COLO668 (cell line): ENCODE measurements around the gene SNAP25.

Source experiments
- DNase-seq: peaks from one replicate; lab custom pipeline; 2025; ENCODE audit not compliant: unreplicated experiment; lab: John Stamatoyannopoulos, UW

The SNAP25 gene

DNA sequence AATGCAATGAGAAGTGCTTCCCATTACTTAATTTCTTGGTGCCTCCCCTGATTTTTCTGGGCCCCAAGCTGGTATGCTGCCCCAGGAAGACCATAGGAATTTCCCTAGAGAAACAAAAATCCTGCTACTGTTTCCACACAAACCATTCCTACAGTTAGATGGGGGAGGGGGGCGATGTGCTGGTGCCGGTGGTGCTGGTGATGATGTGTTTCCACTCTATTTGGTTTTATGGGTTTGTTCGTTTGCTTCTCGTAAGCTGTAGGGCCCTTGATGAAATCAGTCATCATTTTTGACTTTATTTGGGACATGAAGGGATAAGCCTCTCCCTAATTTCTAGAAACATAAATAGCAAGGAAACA is 110.2 kb downstream of the SNAP25 start:
- no peak for DNase-seq

DNA sequence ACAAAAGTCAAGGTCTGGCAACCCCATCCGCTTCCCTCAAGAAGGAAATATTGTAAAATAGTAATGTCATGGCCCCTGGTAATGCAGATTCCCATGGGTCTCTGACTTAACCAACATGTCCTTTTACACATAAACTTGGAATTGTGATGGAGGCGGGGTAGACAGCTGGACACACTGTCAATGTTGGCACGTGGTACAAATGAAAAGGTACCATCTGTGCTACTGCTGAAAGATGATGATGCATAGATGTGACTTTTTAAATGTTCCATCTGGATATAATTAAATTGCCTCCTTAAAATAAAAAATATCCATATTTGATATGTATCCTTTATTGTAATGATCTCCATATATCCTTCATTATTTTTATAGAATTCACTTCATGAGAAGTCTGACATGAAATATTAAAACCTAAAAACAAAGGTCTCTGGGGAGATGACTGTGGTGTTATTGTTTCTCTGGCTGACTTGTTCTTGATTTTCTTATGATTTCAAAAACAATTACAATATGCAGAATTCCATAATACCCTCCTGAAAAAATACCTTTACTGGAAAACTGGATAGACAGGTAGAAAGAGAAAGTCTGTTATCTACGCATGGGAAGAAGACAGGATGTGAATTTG is 110.9 kb downstream of the SNAP25 start:
- no peak for DNase-seq

DNA sequence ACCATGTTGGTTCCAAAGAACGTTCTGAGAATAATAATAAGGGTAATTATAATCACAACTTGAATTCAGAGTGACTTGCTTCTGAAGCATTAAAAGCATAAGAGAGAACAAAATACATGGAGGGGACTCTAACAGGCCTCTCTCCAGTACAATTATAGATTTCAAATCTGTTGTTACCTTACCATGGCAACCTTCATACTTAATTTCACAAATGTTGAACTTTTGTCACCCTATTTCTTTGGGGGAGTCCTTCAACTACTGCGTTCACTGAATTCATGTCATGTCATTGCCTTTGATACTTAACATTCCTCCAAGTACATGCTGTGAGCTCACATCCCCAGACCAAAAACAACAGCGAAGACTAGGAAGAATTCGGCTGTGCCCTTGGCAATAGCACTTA is 111.4 kb downstream of the SNAP25 start:
- no peak for DNase-seq

DNA sequence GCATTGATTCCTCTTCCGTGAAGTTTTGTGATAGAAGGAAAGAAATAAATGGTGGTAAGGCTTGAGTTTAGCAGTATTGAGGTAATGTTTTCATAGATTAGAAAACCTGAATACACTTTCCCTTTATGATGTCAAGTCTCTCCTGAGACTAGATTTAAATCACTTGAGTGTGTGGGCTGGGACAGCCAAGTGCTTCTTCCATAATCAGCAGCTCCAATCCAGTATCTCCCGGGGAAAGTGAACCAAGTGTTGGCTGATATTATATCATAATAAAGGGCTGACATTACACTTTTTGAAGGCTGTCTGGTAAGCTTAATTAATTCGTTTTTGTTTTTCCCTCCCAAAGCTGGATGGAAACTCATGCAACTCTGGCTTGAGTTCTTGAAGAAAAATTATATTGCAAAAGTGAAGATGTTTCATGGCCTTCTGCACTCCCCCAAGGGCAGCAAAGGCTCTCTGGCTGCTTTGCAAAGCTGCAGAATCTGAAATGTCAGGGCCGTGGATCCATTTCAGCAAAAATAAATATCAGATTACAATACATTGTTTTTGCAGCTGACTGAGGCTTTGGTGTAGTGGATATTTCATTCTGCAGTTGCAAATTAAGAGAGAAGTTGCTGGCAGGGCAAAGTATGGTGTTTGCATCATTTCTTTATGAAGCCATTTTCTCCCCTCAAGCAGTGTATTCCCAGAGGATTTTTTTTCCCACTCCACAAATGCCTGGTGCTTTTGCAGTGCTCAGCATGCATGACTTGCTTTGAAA is 114.2 kb downstream of the SNAP25 start:
- no peak for DNase-seq

DNA sequence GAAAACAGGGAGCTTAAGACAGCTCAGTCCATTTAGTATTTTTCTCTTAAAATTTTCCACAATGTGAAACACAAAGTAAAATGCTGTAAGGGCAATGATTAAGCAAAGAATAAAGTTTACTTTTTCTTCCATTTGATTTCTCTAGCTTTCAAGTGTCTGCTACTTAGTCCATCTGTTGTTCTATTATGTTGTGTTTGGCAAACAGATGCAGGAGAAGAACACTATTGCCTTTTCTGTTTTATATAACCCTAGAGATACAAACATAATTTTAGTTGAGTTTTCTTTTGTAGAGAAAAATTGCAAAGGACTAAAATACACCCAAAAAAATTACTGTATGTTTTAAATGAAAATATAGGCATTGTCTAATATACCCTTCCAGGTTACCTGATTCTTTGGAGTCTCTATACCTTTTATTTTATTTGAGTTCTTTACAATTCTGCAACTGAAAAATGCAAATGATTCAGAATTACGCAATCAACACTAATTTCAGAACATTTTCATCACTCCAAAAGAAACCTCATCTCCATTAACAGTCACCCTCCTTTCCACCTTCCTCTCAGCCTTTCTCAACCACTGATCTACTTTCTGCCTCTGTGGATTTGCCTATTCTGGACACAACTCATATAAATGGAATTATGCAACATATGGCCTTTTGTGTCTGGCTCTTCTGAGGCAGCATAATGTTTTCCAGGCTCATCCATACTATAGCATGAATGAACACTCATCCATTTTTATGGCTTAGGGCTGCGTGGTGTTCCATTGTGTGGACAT is 118.5 kb downstream of the SNAP25 start:
- no peak for DNase-seq

DNA sequence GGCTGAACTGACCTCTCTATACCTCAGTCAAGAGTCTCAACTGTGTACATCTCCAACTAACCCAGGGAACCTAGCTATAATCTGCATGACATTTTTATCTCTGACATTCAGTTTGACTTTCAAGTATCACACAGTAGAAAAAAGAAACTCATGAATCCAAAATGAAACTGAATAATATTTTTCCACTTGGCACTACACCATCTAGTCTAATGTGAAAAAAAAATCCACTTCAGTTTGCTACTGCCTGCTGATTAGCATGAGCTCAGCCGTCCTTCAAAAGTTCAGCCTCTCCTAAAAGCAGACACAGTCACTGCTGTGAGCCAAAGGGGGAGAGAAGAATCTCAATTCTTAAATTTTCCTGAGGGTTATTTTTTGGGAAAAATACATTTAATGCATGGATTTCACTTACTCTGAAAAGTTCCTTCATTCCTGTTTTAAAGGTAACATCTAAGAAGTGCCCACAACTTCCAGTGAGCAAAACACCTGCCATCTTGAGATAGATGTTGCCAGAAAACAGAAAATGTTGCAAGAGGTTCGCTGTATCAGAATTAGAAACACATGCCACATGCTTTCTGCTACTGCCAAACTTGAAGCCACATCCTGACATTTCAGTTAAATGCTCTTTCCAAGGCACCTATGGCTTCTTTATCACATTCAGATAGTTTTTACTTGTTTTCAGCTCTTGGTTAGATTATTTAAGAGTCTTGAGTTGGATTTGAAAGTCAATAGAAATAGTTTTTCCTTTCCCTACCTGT is 120.0 kb downstream of the SNAP25 start:
- DNase-seq, result no peak

DNA sequence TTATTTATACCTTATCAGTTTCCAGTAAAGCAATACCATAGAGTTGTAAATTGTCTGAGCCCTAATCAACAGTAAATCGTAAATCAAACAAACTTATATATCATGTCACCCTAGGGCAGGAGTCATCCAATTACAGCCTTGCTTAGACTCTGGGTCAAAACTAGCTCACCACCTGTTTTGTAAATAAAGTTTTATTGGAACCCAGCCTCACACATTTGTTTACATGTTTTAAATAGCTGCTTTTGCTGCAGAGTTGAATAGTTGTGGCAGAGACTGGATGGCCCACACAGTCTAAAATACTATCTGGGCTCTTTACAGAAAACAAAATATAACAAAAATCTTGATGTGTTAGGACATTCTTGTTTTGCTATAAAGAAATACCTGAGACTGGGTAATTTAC is 121.0 kb downstream of the SNAP25 start:
- no peak for DNase-seq

DNA sequence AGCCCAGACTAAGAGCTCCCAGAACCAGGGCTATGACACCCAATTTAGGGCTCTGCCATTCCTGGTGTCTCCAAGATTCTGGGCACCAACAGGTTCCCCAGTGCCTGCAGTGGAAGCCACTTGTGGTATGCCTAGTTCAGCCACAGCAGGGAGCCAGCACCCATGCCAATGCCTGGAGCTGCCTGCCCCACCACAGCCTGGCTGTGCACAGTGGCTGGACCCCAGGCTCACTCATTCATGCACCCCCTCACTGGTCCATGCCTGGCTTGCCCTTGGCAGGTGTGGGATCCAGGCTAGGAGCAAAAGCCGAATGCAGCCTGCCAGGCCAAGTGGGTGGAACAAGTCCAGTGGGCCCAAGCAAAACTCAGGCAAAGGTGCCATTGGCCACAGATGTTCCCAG is 123.5 kb downstream of the SNAP25 start:
- no peak for DNase-seq

- no peak for DNase-seq
Measured at GRCh38 chr20:10344953-10345352, 126.3 kb downstream of the SNAP25 start.

- DNase-seq, result no peak
Measured at GRCh38 chr20:10347086-10347880, 128.7 kb downstream of the SNAP25 start.

- no peak for DNase-seq
Measured at GRCh38 chr20:10349118-10349517, 130.5 kb downstream of the SNAP25 start.

GRCh38 chr20:10350188-10350842 is 131.7 kb downstream of the SNAP25 start:
- no peak for DNase-seq

DNA sequence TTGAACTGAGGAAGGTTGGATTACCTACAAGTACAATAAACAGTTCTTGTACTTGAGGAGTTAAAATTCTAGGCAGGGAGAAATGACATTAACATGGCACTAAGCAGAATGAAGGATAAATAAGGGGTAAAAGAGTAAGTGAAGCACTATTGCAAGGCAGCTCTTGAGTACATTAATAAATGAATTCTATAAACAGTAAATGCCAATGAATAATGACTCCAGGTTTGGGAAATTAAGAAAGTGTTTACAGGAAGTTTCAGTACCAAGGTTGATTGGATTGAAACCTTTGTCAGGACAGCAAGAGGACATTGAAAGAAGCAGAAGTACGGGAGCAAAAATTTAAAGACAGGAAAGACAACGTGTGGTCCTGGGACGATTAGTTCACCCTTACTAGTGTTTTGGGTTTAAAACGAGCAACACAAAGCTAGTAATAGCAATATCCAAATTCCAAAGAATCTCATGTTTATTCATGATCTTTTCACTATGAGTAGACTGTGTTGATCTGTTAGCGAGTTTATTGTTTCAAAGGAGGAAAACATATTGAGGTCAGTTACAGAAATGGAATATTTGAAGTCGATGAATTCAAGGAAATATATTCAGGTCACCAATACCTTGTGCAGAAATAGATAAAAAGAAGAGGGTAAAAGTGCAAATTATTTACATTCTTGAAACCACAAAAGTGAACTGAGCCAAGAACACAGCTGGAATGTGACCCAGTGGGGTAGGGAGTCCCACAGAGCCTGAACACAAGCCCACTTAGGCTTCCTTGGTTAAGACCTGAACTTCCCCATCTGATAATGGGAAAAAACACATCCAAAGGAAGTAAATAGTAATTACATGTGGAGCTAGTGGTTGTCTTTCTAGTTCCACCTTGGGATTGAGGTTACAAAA is 134.5 kb downstream of the SNAP25 start:
- no peak for DNase-seq

GRCh38 chr20:10356628-10357027 is 138.0 kb downstream of the SNAP25 start:
- DNase-seq, result no peak
